ENCODE measurements around the gene KAT2B.
"Not testable (repeated sequence)": the region's sequence is repeated elsewhere in the genome, so short reads cannot be mapped to it uniquely, and the experiment has no call there.

The KAT2B gene

DNA sequence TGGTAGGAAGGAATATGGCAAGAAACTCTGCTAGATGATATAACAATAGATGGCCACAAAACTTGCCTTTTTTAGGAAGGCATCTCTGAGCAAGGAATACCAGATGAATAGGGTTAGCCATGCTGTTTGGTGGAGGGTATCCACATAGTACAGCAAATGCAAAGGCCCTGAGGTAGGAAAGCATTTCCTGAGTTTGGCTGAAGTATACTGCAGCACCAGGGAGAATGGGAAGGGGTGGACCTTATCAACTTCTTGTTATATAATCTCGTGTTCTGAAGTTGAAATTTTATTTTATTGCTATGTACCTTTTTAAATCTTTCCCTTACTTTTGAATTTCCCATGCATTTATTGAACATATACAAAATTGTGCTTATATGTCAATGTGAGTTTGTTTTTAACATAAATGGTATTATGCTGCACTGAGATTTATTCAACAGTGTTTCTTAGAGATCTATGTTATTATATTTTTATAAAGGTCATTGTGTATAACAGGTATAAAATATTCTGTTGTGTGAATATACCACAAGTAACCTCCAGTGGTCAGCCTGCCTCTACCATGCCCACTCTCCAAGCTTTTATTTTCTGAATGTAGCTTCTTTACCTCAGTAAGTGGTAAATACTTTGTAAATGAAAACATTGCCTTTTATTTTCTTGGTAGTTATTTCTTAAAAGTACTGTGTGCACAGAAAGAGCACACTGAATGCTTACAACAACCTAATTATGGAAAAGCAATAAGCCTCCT, 2.8 kb upstream of the KAT2B start:
- Histone ChIP-seq H3K27ac (no peak overlapping the region), H3K36me3 (ENCODE audit: insufficient read depth, low read length) (no peaks in the 10 kb centered on the region), H3K9ac (ENCODE audit: insufficient read length) (no peak overlapping the region), H3K4me3 (no peak overlapping the region), H3K9me3 (ENCODE audit: low read depth, low read length) (no peaks in the 10 kb centered on the region)
- TF ChIP-seq FOXP2 (optimal IDR thresholded peaks at IDR 0.05; ENCODE audit: control extremely low read depth, extremely low read length, insufficient read depth) (no peak), EZH2 (IDR thresholded peaks at IDR 0.05) (no peak), POLR2AphosphoS5 (IDR thresholded peaks at IDR 0.05; ENCODE audit: borderline replicate concordance, low read depth, low read length) (no peak)
- no peak for DNase-seq (ENCODE audit: low read depth, low spot score)

DNA sequence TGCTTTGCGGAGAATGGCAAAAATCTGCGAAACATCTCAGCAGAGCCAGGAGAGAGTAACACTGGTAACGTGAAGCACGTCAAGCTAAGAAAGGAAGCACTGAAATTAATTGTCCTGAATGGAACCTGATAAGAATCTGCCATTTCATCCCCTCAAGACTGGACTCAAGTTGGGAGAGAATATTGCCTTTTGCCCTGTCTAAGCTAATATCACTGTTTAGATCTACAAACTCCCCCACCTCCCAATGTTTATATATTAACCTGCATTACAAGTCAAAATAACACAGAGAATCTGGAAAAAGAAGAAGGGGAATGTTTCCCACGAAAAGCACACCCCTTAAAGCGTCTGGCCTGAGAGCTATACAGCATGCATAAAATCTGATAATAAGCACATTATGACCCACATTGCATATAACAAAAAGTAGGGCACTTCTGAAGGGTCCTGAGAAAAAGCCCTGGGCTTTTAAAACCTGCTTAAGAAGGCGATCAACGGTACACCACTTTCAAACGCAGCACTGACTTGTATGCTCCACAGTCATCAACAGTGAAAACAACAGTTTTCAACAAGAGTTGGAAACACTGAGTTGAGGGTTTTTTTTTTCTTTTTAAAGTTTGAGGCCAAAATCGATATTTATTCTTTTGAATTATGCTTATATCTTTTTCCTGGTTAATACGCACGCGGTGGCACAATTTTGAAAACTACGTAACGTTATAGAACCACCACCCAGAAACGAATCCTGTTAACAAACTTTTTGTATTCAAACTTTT, 1.4 kb upstream of the KAT2B start:
- DNase-seq (ENCODE audit: low read depth, low spot score), result no peak
- no peak overlapping the region for H3K4me3 ChIP-seq
- H3K27ac ChIP-seq, result no peak overlapping the region
- H3K36me3 ChIP-seq (ENCODE audit: insufficient read depth, low read length), result no peaks in the 10 kb centered on the region
- no peak for TF ChIP-seq POLR2AphosphoS5 (IDR thresholded peaks at IDR 0.05; ENCODE audit: borderline replicate concordance, low read depth, low read length)
- TF ChIP-seq EZH2 (IDR thresholded peaks at IDR 0.05), result no peak
- no peak overlapping the region for H3K9ac ChIP-seq (ENCODE audit: insufficient read length)
- no peaks in the 10 kb centered on the region for H3K9me3 ChIP-seq (ENCODE audit: low read depth, low read length)

DNA sequence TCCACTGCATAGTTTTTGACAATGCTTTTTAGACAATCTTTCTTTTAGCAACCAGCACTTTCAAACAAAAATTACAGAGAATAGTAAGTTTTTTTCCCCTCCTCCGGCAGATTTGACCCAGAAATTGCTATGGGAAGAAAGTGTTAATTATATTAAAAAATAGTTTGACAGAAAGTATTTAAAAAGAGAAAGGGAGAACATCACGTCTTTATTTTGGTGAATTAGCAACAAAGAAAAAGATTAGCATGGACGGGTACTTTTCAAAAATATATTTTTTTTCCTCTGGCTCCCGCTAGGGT, 831 bp upstream of the KAT2B start:
- TF ChIP-seq EZH2 (IDR thresholded peaks at IDR 0.05), result no peak
- TF ChIP-seq FOXP2 (optimal IDR thresholded peaks at IDR 0.05; ENCODE audit: control extremely low read depth, extremely low read length, insufficient read depth), result no peak
- no peak for TF ChIP-seq POLR2AphosphoS5 (IDR thresholded peaks at IDR 0.05; ENCODE audit: borderline replicate concordance, low read depth, low read length)
- H3K9me3 ChIP-seq (ENCODE audit: low read depth, low read length), result no peaks in the 10 kb centered on the region
- H3K36me3 ChIP-seq (ENCODE audit: insufficient read depth, low read length), result no peaks in the 10 kb centered on the region
- no peak overlapping the region for H3K27ac ChIP-seq
- no peak overlapping the region for H3K9ac ChIP-seq (ENCODE audit: insufficient read length)
- H3K4me3 ChIP-seq, result peak overlapping the region; percentile 73
- DNase-seq (ENCODE audit: low read depth, low spot score), result no peak

DNA sequence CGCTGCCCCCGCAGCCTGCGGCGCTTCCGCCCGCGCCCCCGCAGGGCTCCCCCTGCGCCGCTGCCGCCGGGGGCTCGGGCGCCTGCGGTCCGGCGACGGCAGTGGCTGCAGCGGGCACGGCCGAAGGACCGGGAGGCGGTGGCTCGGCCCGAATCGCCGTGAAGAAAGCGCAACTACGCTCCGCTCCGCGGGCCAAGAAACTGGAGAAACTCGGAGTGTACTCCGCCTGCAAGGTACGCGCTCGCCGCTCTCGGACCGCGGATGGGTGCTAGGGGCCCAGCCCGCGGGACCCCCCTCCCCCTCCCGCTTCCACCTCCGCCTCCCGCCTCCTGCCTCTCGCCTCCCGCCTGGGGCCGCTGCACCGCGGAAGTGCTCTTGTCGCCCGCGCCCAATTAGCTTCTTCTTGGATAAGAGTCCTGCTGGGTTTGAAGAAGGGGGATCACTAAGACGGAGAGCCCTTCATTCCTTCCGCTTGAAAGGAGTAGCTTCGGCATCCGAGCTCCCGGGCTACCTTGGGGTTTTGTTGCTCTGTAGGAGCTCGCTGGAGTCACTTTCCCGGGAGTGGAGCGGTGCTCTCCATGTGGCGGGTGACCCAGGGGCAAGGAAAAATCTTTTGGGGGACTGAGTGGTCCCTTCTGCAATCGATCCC, 426 bp downstream of the KAT2B start:
- no peak overlapping the region for H3K27ac ChIP-seq
- DNase-seq (ENCODE audit: low read depth, low spot score), result no peak
- no peaks in the 10 kb centered on the region for H3K9me3 ChIP-seq (ENCODE audit: low read depth, low read length)
- no peak overlapping the region for H3K9ac ChIP-seq (ENCODE audit: insufficient read length)
- no peaks in the 10 kb centered on the region for H3K36me3 ChIP-seq (ENCODE audit: insufficient read depth, low read length)
- H3K4me3 ChIP-seq, result peak overlapping the region; percentile 77
- TF ChIP-seq POLR2AphosphoS5 (IDR thresholded peaks at IDR 0.05; ENCODE audit: borderline replicate concordance, low read depth, low read length) (0 out of 2 replicates have a peak, but pooled peaks have one; percentile 39), EZH2 (IDR thresholded peaks at IDR 0.05) (no peak)

DNA sequence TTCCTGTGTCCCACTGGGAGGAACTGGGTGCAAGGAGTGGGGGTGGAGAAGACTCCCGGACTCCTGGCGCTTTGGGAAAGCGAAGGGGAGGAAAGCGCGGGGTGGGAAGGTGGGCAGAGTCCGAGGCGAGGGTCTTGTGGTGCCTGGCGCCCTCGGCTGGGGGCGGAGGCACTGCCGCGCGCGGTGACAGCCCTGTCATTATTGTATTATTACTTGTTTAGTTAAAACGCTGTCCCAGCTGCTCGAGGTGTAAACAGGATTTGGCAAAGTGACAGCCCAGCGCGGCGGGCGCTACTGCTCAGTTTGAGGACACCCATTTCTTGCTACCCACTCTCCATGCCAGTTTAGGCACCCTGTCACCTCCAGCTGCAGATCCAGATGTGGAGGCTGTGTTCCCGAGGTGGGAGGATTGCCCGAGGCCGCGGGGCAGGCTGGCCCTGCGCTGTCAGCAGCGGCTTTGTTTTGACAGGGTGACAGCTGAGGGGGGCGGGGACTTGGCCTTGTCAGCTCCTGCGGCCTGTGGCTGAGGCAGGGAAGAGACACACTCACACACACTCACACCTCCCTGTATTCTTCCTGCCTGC, 1.0 kb downstream of the KAT2B start:
- no peak for TF ChIP-seq EZH2 (IDR thresholded peaks at IDR 0.05)
- no peak for TF ChIP-seq POLR2AphosphoS5 (IDR thresholded peaks at IDR 0.05; ENCODE audit: borderline replicate concordance, low read depth, low read length)
- no peak for TF ChIP-seq FOXP2 (optimal IDR thresholded peaks at IDR 0.05; ENCODE audit: control extremely low read depth, extremely low read length, insufficient read depth)
- no peak for DNase-seq (ENCODE audit: low read depth, low spot score)
- Histone ChIP-seq H3K36me3 (ENCODE audit: insufficient read depth, low read length) (no peaks in the 10 kb centered on the region), H3K9ac (ENCODE audit: insufficient read length) (no peak overlapping the region), H3K4me3 (peak overlapping the region; percentile 77), H3K27ac (no peak overlapping the region), H3K9me3 (ENCODE audit: low read depth, low read length) (no peaks in the 10 kb centered on the region)

DNA sequence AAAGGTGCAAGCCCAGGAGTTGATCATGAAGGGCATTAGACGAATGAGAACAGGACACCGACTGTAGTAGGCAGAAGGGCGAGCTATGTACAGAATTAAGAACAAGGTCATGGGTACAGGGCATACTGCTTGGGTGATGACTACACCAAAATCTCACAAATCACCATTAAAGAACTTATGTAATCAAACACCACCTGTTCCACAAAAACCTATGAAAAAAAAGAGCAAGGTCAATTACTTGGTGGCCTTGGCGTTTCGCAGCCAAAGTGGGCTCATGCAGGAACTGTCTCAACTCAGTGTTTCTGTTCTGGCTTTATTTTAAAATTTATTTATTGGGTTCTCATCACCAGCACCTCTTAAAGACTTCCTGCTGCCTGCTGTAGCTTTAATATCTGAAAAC, 2.1 kb downstream of the KAT2B start:
- Histone ChIP-seq H3K36me3 (ENCODE audit: insufficient read depth, low read length) (no peaks in the 10 kb centered on the region), H3K27ac (no peak overlapping the region), H3K9ac (ENCODE audit: insufficient read length) (no peak overlapping the region), H3K4me3 (no peak overlapping the region), H3K9me3 (ENCODE audit: low read depth, low read length) (no peaks in the 10 kb centered on the region)
- no peak for TF ChIP-seq POLR2AphosphoS5 (IDR thresholded peaks at IDR 0.05; ENCODE audit: borderline replicate concordance, low read depth, low read length)
- no peak for TF ChIP-seq EZH2 (IDR thresholded peaks at IDR 0.05)
- TF ChIP-seq FOXP2 (optimal IDR thresholded peaks at IDR 0.05; ENCODE audit: control extremely low read depth, extremely low read length, insufficient read depth), result no peak
- DNase-seq (ENCODE audit: low read depth, low spot score), result no peak

DNA sequence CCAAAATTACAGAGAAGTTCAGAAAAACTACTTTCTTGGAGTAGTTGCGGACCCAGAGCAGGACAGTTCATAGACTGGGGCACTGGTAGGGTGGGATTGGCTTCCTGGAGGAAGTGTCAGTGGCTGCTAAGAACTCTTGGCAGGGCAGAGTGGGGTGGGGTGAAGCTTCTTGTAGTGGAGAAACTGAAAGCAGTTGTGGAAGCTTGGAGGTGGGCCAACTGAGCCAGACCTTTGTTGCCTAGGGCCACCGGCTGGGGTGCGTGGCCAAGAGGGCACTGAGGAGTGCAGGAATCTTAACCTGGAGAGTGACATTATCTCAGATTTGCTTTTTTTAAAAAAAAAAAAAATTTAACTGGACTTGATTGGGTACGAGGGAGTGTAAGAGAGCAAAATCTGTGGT, 3.1 kb downstream of the KAT2B start:
- no peak for DNase-seq (ENCODE audit: low read depth, low spot score)
- H3K9me3 ChIP-seq (ENCODE audit: low read depth, low read length), result no peaks in the 10 kb centered on the region
- TF ChIP-seq POLR2AphosphoS5 (IDR thresholded peaks at IDR 0.05; ENCODE audit: borderline replicate concordance, low read depth, low read length), result no peak
- no peak for TF ChIP-seq FOXP2 (optimal IDR thresholded peaks at IDR 0.05; ENCODE audit: control extremely low read depth, extremely low read length, insufficient read depth)
- TF ChIP-seq EZH2 (IDR thresholded peaks at IDR 0.05), result no peak
- no peak overlapping the region for H3K9ac ChIP-seq (ENCODE audit: insufficient read length)
- H3K36me3 ChIP-seq (ENCODE audit: insufficient read depth, low read length), result no peaks in the 10 kb centered on the region
- no peak overlapping the region for H3K4me3 ChIP-seq
- H3K27ac ChIP-seq, result no peak overlapping the region

DNA sequence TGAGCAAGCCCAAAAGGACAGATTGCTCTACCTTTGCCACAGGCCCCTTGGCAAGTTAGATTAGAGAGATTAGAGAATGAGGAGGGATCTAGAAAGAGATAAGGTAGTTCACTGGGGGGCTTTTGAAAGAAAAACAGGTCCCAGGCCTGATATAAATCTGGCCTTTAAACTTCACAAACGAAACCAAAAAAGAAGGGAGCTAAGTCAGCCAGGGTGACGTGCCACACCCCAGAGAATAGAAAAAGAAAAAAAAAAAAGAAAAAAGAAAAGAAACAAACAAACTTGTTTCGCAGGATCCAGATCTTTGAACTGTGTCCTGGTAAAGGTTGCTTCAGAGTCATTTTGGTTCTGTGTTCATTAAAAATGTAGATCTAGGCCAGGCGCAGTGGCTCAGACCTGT, 3.6 kb downstream of the KAT2B start:
- Histone ChIP-seq H3K4me3 (no peak overlapping the region), H3K27ac (no peak overlapping the region), H3K9ac (ENCODE audit: insufficient read length) (no peak overlapping the region), H3K36me3 (ENCODE audit: insufficient read depth, low read length) (no peaks in the 10 kb centered on the region), H3K9me3 (ENCODE audit: low read depth, low read length) (no peaks in the 10 kb centered on the region)
- DNase-seq (ENCODE audit: low read depth, low spot score), result no peak
- no peak for TF ChIP-seq POLR2AphosphoS5 (IDR thresholded peaks at IDR 0.05; ENCODE audit: borderline replicate concordance, low read depth, low read length)
- TF ChIP-seq FOXP2 (optimal IDR thresholded peaks at IDR 0.05; ENCODE audit: control extremely low read depth, extremely low read length, insufficient read depth), result no peak
- no peak for TF ChIP-seq EZH2 (IDR thresholded peaks at IDR 0.05)

DNA sequence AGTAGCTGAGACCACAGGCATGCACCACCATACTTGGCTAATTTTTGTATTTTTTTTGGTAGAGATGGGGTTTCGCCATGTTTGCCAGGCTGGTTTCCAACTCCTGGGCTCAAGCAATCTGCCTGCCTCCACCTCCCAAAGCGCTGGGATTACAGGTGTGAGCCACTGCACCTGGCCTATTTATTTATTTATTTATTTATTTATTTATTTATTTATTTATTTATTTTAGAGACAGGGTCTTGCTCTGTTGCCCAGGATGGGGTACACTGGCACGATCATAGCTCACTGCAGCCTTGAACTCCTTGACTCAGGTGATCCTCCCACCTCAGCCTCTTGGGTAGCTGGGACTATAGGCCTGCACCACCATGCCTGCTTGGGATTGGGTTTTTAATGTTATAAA, 4.9 kb downstream of the KAT2B start:
- not testable (repeated sequence) for H3K36me3 ChIP-seq (ENCODE audit: insufficient read depth, low read length); H3K27ac ChIP-seq; H3K9ac ChIP-seq (ENCODE audit: insufficient read length); H3K4me3 ChIP-seq; H3K9me3 ChIP-seq (ENCODE audit: low read depth, low read length); DNase-seq (ENCODE audit: low read depth, low spot score)

Data from SK-N-MC (cell line).